OCI-LY7 (cell line): ENCODE measurements around the gene TM7SF2.

Source experiments
- CTCF ChIP-seq: fragments of 200-600 bp; sonication (generic); conservative IDR thresholded peaks from 2 replicates; pipeline ENCODE4 v1.5.1; 2014; ENCODE audit warnings: mild to moderate bottlenecking, antibody characterized with exemption, low read length, moderate library complexity, mixed read lengths
- EZH2phosphoT487 ChIP-seq: fragments of 200-600 bp; sonication (generic); IDR thresholded peaks from 2 replicates; pipeline ENCODE4 v1.6.1; 2018; ENCODE audit warnings: low read depth, borderline replicate concordance, mild to moderate bottlenecking, mixed run types, antibody characterized with exemption, low read length, moderate library complexity, mixed read lengths

GRCh38 chr11:65159012-65159411, 47.3 kb downstream of the TM7SF2 start:
- no peak for TF ChIP-seq CTCF
- TF ChIP-seq EZH2phosphoT487, result no peak
